Measurements from ENCODE around the gene TAF3.

The TAF3 gene

GRCh38 chr10:7937315-7937945 lies 119.1 kb downstream of the TAF3 start:
- no peak for DNase-seq

GRCh38 chr10:7941576-7941975 lies 123.3 kb downstream of the TAF3 start:
- DNase-seq, result no peak

- no peak for DNase-seq
Observed at GRCh38 chr10:7942316-7942715, 124.0 kb downstream of the TAF3 start.

- no peak for DNase-seq
Observed at GRCh38 chr10:7942859-7943258, 124.6 kb downstream of the TAF3 start.

GRCh38 chr10:7944215-7944480 lies 125.8 kb downstream of the TAF3 start:
- DNase-seq, result no peak

- DNase-seq, result no peak
Observed at GRCh38 chr10:7944537-7944936, 126.2 kb downstream of the TAF3 start.

GRCh38 chr10:7945034-7945433 lies 126.7 kb downstream of the TAF3 start:
- DNase-seq, result no peak

- DNase-seq, result no peak
Observed at GRCh38 chr10:7945469-7946187, 127.3 kb downstream of the TAF3 start.

GRCh38 chr10:7948371-7949000 lies 130.2 kb downstream of the TAF3 start:
- no peak for DNase-seq

GRCh38 chr10:7950981-7951847 lies 132.9 kb downstream of the TAF3 start:
- no peak for DNase-seq

GRCh38 chr10:7952266-7952665 lies 134.0 kb downstream of the TAF3 start:
- no peak for DNase-seq

GRCh38 chr10:7953447-7953846 lies 135.1 kb downstream of the TAF3 start:
- DNase-seq, result no peak

- no peak for DNase-seq
Observed at GRCh38 chr10:7955446-7955845, 137.1 kb downstream of the TAF3 start.

GRCh38 chr10:7956508-7956907 lies 138.2 kb downstream of the TAF3 start:
- DNase-seq, result peak; percentile 8

GRCh38 chr10:7957591-7957990 lies 139.3 kb downstream of the TAF3 start:
- DNase-seq, result no peak

- no peak for DNase-seq
Observed at GRCh38 chr10:7958442-7958841, 140.1 kb downstream of the TAF3 start.

GRCh38 chr10:7960108-7960507 lies 141.8 kb downstream of the TAF3 start:
- no peak for DNase-seq

GRCh38 chr10:7962592-7962991 lies 144.3 kb downstream of the TAF3 start:
- no peak for DNase-seq

GRCh38 chr10:7965457-7965856 lies 147.2 kb downstream of the TAF3 start:
- no peak for DNase-seq

- no peak for DNase-seq
Observed at GRCh38 chr10:7967035-7967434, 148.7 kb downstream of the TAF3 start.

GRCh38 chr10:7968510-7969112 lies 150.3 kb downstream of the TAF3 start:
- DNase-seq, result no peak

GRCh38 chr10:7969623-7970022 lies 151.3 kb downstream of the TAF3 start:
- DNase-seq, result no peak

- DNase-seq, result no peak
Observed at GRCh38 chr10:7971949-7972348, 153.6 kb downstream of the TAF3 start.

All from CD4-positive, alpha-beta T cell treated with Interleukin-4 for 4 hours (primary cell).